IMR-90 (cell line): ENCODE measurements around the gene TAF1D. TPM values are rescaled to one million over a fixed set of nuclear protein-coding genes. Genes with fewer than 3 reads are reported as not detected.

ENCODE experiments used
- ATAC-seq: fragments of 200-7000 bp; cut with Tn5 transposase; 2 replicates; pipeline ENCODE4 v1.9.1; 2020; ENCODE audit warnings: low read depth, mild to moderate bottlenecking, moderate library complexity
- BruUV-seq: library from RNA; stranded (reverse); fragments of 400-500 nt; replicated peaks from 2 replicates; lab custom pipeline; 2021; lab: Mats Ljungman, UMichigan
- CTCF ChIA-PET: fragments of 300-600 bp; formaldehyde crosslinking; extraction: SDS; loops from one replicate; lab custom pipeline; 2021; ENCODE audit warnings: antibody characterized with exemption; lab: Yijun Ruan, JAX
- POLR2A ChIA-PET: fragments of 300-600 bp; sonication (Branson Sonifier 250); formaldehyde crosslinking; loops from one replicate; lab custom pipeline; 2022; ENCODE audit warnings: antibody characterized with exemption; ENCODE audit not compliant: unreplicated experiment; lab: Charles Lee
- DNase-seq: peaks from one replicate; pipeline ENCODE4 v3.0.0; 2013
- H2AFZ ChIP-seq: replicated peaks from 2 replicates; pipeline ENCODE3; 2013; ENCODE audit warnings: low read length, mild to moderate bottlenecking; ENCODE audit not compliant: poor library complexity
- H2AK5ac ChIP-seq: 2 replicates; pipeline ENCODE4 v1.6.1; 2013; ENCODE audit warnings: low read depth, low read length, inconsistent platforms
- H2AK9ac ChIP-seq: replicated peaks from 2 replicates; pipeline ENCODE3; 2013; ENCODE audit warnings: mild to moderate bottlenecking, low read depth, low read length, moderate library complexity; ENCODE audit not compliant: poor library complexity
- H2BK120ac ChIP-seq: 2 replicates; pipeline ENCODE4 v1.6.1; 2013; ENCODE audit warnings: low read depth, low read length, inconsistent platforms
- H2BK15ac ChIP-seq: 3 replicates; pipeline ENCODE4 v1.6.1; 2013; ENCODE audit warnings: low read depth, low read length, inconsistent platforms
- H2BK20ac ChIP-seq: 2 replicates; pipeline ENCODE4 v1.6.1; 2013; ENCODE audit warnings: low read depth, mild to moderate bottlenecking, inconsistent platforms, low read length, moderate library complexity
- H2BK5ac ChIP-seq: 2 replicates; pipeline ENCODE4 v1.6.1; 2013; ENCODE audit warnings: mild to moderate bottlenecking, low read depth, low read length, inconsistent platforms; ENCODE audit not compliant: poor library complexity, severe bottlenecking
- H3K14ac ChIP-seq: replicated peaks from 2 replicates; pipeline ENCODE4 v1.6.1; 2013; ENCODE audit warnings: low read depth, low read length, inconsistent platforms
- H3K18ac ChIP-seq: 2 replicates; pipeline ENCODE4 v1.6.1; 2013; ENCODE audit warnings: low read depth, low read length, control low read depth
- H3K23ac ChIP-seq: 2 replicates; pipeline ENCODE4 v1.6.1; 2013; ENCODE audit warnings: low read depth, low read length, inconsistent platforms
- H3K27ac ChIP-seq: 2 replicates; pipeline ENCODE4 v1.5.1; 2013; ENCODE audit warnings: mild to moderate bottlenecking, control low read depth, low read length; ENCODE audit not compliant: insufficient read depth
- H3K27me3 ChIP-seq: 2 replicates; pipeline ENCODE4 v1.6.1; 2013; ENCODE audit warnings: low read length; ENCODE audit not compliant: control insufficient read depth, insufficient read depth
- H3K36me3 ChIP-seq: 2 replicates; pipeline ENCODE4 v1.6.1; 2013; ENCODE audit warnings: low read length, mixed read lengths; ENCODE audit not compliant: control insufficient read depth, insufficient read depth
- H3K4ac ChIP-seq: 2 replicates; pipeline ENCODE4 v1.6.1; 2013; ENCODE audit warnings: low read depth, low read length, inconsistent platforms
- H3K4me1 ChIP-seq: 2 replicates; pipeline ENCODE4 v1.6.1; 2013; ENCODE audit warnings: low read length, mixed read lengths; ENCODE audit not compliant: control insufficient read depth, insufficient read depth
- H3K4me2 ChIP-seq: 2 replicates; pipeline ENCODE4 v1.6.1; 2013; ENCODE audit warnings: low read depth, mild to moderate bottlenecking, control low read depth, low read length, moderate library complexity
- H3K4me3 ChIP-seq: 2 replicates; pipeline ENCODE4 v1.5.1; 2013; ENCODE audit warnings: low read depth, mild to moderate bottlenecking, control low read depth, low read length, moderate library complexity; ENCODE audit not compliant: insufficient read depth
- H3K56ac ChIP-seq: 2 replicates; pipeline ENCODE4 v1.6.1; 2013; ENCODE audit warnings: low read length, inconsistent platforms; ENCODE audit not compliant: insufficient read depth; ENCODE audit errors: extremely low read depth
- H3K79me1 ChIP-seq, 2 experiments: 2 replicates each; pipeline ENCODE4 v1.6.1; 2013; ENCODE audit warnings: low read length in 2 of 2, inconsistent platforms in 1 of 2, low read depth in 1 of 2
- H3K9ac ChIP-seq: 2 replicates; pipeline ENCODE4 v1.6.1; 2013; ENCODE audit warnings: low read depth, low read length, control low read depth
- H3K9me1 ChIP-seq: 2 replicates; pipeline ENCODE4 v1.6.1; 2013; ENCODE audit warnings: low read length, inconsistent platforms; ENCODE audit not compliant: insufficient read depth
- H3K9me3 ChIP-seq: 2 replicates; pipeline ENCODE4 v1.6.1; 2013; ENCODE audit warnings: low read length; ENCODE audit not compliant: control insufficient read depth, insufficient read depth
- H4K20me1 ChIP-seq: 2 replicates; pipeline ENCODE4 v1.6.1; 2013; ENCODE audit warnings: low read length, inconsistent platforms; ENCODE audit not compliant: insufficient read depth
- H4K5ac ChIP-seq: 2 replicates; pipeline ENCODE4 v1.6.1; 2013; ENCODE audit warnings: mild to moderate bottlenecking, low read depth, low read length, control low read depth
- H4K8ac ChIP-seq, 2 experiments: 2 replicates each; pipeline ENCODE4 v1.6.1; 2013; ENCODE audit warnings: low read depth in 2 of 2, low read length in 2 of 2, control low read depth in 1 of 2, inconsistent platforms in 1 of 2
- H4K91ac ChIP-seq: 2 replicates; pipeline ENCODE4 v1.6.1; 2013; ENCODE audit warnings: low read depth, low read length, inconsistent platforms; ENCODE audit not compliant: insufficient read depth
- CEBPB ChIP-seq: IDR thresholded peaks from 2 replicates; pipeline ENCODE4 v1.6.1; 2012; ENCODE audit warnings: low read depth, low read length, improper control_type of control experiment
- FOS ChIP-seq: fragments of 150-350 bp; IDR thresholded peaks from 2 replicates; pipeline ENCODE4 v1.6.1; 2016; ENCODE audit warnings: low read depth, low read length
- WGBS, 2 experiments: methylation state at CpG; one replicate each; pipeline versions ENCODE4 v1.1.5 to v1.1.7; 2013; ENCODE audit warnings: missing lambda C conversion rate in 2 of 2; ENCODE audit not compliant: insufficient read length in 1 of 2; ENCODE audit errors: extremely low coverage in 2 of 2; 5-methylcytosine and 5-hydroxymethylcytosine counted together
- dilution Hi-C: fragments of 300-500 bp; cut with HindIII; formaldehyde crosslinking; loops from one replicate; pipeline ENCODE4 v1.14.3; 2018; ENCODE audit warnings: low sequenced_read_pairs; ENCODE audit not compliant: unreplicated experiment
- in situ Hi-C: fragments of 300-500 bp; cut with MboI; formaldehyde crosslinking; loops from 3 replicates; pipeline ENCODE4 v1.14.3; 2019; ENCODE audit warnings: low sequenced_read_pairs, inconsistent platforms, mixed read lengths
- intact Hi-C: fragments of 100-400 bp; cut with micrococcal nuclease; formaldehyde crosslinking; loops from 2 replicates; pipeline ENCODE4 v1.10.0; 2022
- polyA plus RNA-seq, 3 experiments: library from polyadenylated mRNA; depleted of rRNA; stranded (reverse); fragments of >200 nt; gene quantifications; 2 replicates each; pipeline ENCODE4 v1.2.3, GENCODE V29; 2012; ENCODE audit warnings: low replicate concordance in 1 of 3
- total RNA-seq: library from RNA; depleted of rRNA; stranded (reverse); fragments of >200 nt; gene quantifications from 2 replicates; pipeline ENCODE4 v1.2.3, GENCODE V29; 2012

Gene TAF1D
- total and polyA plus RNA-seq, 2 of the 4 experiments (the other 2 are of a cell fraction) = 56.8 to 133 TPM

DNA sequence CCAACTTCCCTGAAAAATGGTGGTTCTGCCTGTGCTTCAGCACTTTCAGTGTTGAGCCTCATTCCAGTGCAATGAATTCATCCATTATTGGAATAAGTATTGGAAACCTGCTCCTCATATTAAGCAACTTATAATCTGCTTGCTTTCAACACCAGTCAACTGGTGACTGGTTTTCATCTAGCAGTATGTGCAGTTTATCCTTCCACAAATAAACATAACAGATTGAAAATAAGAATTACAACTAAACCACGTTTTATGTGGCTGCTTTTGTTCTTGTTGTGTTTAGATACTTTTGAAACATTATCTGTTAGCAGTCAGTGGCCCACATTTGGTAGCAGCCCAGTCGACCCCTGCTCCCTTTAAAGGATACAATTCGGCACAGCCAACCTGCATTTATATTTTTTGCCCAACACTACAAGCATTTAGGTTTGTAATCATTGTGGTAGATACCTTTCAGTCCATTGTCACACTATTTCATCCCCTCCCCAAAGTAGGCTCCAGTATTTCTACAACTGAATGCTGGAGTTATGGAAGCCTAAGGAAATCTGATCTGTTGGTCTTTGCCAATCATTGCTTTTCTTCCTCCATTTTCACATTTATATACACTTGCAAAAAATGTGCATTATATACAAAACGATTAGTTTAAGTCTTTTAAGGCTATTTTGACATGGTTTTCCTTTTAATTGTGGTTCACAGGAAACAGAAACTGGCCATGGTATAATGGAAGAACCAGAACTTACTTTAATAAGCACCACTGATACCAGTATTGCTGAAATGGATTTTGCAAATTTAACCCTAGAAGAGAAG lies 13.1 kb downstream of the TAF1D start:
- no CpG with 5 or more reads among the region's 4 CpGs for WGBS, 2 experiments
- ChIA-PET POLR2A (interaction anchor here (0.6 to 1.0 kb wide), 2 partner anchors 13 to 56 kb away, joined by 3 read pairs; partner anchors contain the start of genes C11orf54, MED17 and TAF1D), CTCF (interaction anchor here (1.2 kb wide), 1 partner anchor 13 kb away, joined by 3 read pairs; the partner anchor contains the start of gene TAF1D)
- Histone ChIP-seq H2BK15ac (no peak overlapping the region), H3K9me1 (no peaks in the 10 kb centered on the region; the same call in 1 of the 2 replicates), H3K9ac (no peak overlapping the region), H3K23ac (no peak overlapping the region), H2AFZ (no peak overlapping the region), H2BK20ac (no peak overlapping the region), H3K27me3 (no peaks in the 10 kb centered on the region), H4K8ac (no peak overlapping the region; a peak in 1 of 4 replicates), H3K4me3 (no peak overlapping the region), H2AK9ac (no peak overlapping the region), H3K56ac (no peak overlapping the region), H3K36me3 (peaks cover 25% of the 10 kb centered on the region), H3K9me3 (no peaks in the 10 kb centered on the region), H3K14ac (no peak overlapping the region), H3K4ac (no peak overlapping the region), H2BK120ac (no peak overlapping the region), H2BK5ac (no peak overlapping the region), H4K20me1 (peaks cover 42% of the 10 kb centered on the region), H3K4me1 (peaks cover 9% of the 10 kb centered on the region), H4K5ac (no peak overlapping the region), H3K18ac (no peak overlapping the region), H2AK5ac (no peak overlapping the region), H4K91ac (no peak overlapping the region), H3K4me2 (no peak overlapping the region), H3K79me1 (peaks cover 7 to 17% of the 10 kb centered on the region in 2 experiments; a peak in 2 of 4 replicates), H3K27ac (peak overlapping the region; percentile 59; the same call in 1 of the 2 replicates)
- dilution Hi-C loops = no loop called here
- DNase-seq = peak; percentile 54
- intact Hi-C loops = no loop called here
- peak; percentile 43 for ATAC-seq
- TF ChIP-seq CEBPB (peak; percentile 32; the same call in 1 of the 2 replicates), FOS (no peak)
- no TSS peak for BruUV-seq
- in situ Hi-C loops = no loop called here
